ENCODE results near the gene ZNF581.
A peak's percentile ranks its signal among the peaks of the same experiment; 100 is the strongest.

DNA sequence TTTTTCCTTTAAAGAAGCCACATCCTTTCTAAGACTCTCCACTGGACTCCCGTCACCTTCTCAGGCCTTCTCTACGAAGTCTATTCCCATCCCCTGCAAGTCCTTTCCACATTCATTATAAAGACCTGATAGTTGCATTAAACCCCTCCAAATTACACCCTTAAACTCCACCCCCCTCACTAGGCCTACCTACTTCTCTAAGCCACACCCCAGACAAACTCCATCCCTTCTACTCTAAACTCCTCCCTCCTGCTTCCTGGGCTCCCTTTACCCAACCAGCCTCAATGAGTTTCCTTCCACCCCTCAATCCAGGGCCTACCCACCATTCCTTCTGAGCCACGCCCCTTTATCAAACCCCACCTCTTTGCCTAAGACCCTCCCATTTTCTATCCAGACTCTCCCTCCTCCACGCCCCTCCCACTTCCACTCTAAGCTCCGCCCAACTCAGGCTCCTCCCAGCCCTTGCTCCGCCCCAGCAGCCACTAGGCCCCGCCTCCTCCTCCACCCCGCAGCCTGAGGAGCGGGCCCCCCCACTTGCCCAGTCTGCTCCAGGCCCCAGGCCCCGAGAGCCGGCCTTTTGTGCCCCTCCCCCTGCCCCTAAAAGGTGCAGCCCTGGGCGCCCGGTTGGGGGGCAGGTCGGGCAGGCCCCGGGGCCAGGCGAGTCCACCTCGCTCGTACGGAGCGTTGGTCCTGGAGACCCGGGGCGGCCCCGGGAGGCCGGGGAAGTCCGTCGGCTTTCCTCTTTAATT is 44.6 kb upstream of the ZNF581 start:
- TF ChIP-seq, protein P1, sequence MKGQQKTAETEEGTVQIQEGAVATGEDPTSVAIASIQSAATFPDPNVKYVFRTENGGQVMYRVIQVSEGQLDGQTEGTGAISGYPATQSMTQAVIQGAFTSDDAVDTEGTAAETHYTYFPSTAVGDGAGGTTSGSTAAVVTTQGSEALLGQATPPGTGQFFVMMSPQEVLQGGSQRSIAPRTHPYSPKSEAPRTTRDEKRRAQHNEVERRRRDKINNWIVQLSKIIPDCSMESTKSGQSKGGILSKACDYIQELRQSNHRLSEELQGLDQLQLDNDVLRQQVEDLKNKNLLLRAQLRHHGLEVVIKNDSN (IDR thresholded peaks at IDR 0.05) = no peak
- TF ChIP-seq CREB1 (IDR thresholded peaks at IDR 0.05; ENCODE audit: low read depth) (no peak), EP300 (IDR thresholded peaks at IDR 0.05; ENCODE audit: borderline replicate concordance) (no peak), CEBPB (IDR thresholded peaks at IDR 0.05) (no peak), TAF1 (IDR thresholded peaks at IDR 0.05; ENCODE audit: low read depth) (peak; percentile 71; the same call in 1 of the 2 replicates), ZBTB7A (IDR thresholded peaks at IDR 0.05; ENCODE audit: low read depth) (no peak), RAD21 (IDR thresholded peaks at IDR 0.05; ENCODE audit: low read depth) (no peak), NFIC (IDR thresholded peaks at IDR 0.05) (no peak), YY1 (IDR thresholded peaks at IDR 0.05; ENCODE audit: low read depth) (no peak), TCF12 (IDR thresholded peaks at IDR 0.05; ENCODE audit: low read depth) (no peak)
- TF ChIP-seq, protein P2, sequence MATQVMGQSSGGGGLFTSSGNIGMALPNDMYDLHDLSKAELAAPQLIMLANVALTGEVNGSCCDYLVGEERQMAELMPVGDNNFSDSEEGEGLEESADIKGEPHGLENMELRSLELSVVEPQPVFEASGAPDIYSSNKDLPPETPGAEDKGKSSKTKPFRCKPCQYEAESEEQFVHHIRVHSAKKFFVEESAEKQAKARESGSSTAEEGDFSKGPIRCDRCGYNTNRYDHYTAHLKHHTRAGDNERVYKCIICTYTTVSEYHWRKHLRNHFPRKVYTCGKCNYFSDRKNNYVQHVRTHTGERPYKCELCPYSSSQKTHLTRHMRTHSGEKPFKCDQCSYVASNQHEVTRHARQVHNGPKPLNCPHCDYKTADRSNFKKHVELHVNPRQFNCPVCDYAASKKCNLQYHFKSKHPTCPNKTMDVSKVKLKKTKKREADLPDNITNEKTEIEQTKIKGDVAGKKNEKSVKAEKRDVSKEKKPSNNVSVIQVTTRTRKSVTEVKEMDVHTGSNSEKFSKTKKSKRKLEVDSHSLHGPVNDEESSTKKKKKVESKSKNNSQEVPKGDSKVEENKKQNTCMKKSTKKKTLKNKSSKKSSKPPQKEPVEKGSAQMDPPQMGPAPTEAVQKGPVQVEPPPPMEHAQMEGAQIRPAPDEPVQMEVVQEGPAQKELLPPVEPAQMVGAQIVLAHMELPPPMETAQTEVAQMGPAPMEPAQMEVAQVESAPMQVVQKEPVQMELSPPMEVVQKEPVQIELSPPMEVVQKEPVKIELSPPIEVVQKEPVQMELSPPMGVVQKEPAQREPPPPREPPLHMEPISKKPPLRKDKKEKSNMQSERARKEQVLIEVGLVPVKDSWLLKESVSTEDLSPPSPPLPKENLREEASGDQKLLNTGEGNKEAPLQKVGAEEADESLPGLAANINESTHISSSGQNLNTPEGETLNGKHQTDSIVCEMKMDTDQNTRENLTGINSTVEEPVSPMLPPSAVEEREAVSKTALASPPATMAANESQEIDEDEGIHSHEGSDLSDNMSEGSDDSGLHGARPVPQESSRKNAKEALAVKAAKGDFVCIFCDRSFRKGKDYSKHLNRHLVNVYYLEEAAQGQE (IDR thresholded peaks at IDR 0.05; ENCODE audit: low read depth) = no peak
- TF ChIP-seq, protein P3, sequence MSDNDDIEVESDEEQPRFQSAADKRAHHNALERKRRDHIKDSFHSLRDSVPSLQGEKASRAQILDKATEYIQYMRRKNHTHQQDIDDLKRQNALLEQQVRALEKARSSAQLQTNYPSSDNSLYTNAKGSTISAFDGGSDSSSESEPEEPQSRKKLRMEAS (IDR thresholded peaks at IDR 0.05) = no peak

All from Ishikawa (cell line).